ENCODE data around the gene NTM.

The NTM gene

GRCh38 chr11:131895865-131896264 is 525.5 kb downstream of the NTM start:
- H3K27ac ChIP-seq (ENCODE audit: low read depth, low read length) = no peak overlapping the region
- H3K27me3 ChIP-seq (ENCODE audit: control insufficient read depth in 1 of 2, insufficient read depth in 2 of 2, low read length in 2 of 2) = no peaks in the 10 kb centered on the region
- peaks cover under 1% of the 10 kb centered on the region for H3K4me1 ChIP-seq (ENCODE audit: insufficient read depth, low read length)
- H3K9ac ChIP-seq (ENCODE audit: low read length) = no peak overlapping the region
- H3K9me3 ChIP-seq (ENCODE audit: low read length) = no peaks in the 10 kb centered on the region
- H3K4me3 ChIP-seq (ENCODE audit: low read depth in 1 of 2, low read length in 2 of 2) = no peak overlapping the region
- no peaks in the 10 kb centered on the region for H3K36me3 ChIP-seq (ENCODE audit: insufficient read depth, low read length)

DNA sequence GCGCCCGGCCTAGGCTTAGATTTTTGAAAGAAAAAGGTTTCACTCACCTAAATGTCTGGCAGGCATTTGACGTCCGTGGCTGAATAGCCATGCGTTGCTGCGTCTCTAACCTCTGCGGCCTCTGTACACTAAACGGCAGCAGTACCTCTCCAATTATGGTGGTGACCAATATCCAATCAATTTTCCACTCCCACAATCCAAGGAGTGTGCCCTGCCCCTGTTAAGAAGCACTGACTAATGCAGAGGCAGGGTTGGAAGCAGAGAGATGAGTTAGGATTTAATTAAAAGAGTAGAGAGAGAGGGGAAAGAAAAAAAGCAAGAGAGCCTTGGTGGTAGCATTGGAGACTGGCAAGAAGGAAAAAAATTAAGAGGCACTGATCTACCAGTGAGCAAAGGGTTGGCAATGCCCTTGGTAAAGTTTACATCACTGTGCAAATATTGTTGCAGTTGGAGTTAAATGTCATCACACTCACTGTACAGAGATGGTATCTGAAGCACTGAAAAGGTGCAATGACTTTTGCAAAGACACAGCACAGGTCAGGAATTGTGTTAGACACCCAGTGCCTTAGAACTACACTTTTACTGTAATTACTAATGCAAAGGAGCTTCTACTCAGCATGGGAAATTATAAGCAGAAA is 526.7 kb downstream of the NTM start:
- no peaks in the 10 kb centered on the region for H3K9me3 ChIP-seq (ENCODE audit: low read length)
- H3K27me3 ChIP-seq (ENCODE audit: control insufficient read depth in 1 of 2, insufficient read depth in 2 of 2, low read length in 2 of 2) = no peaks in the 10 kb centered on the region
- H3K4me3 ChIP-seq (ENCODE audit: low read depth in 1 of 2, low read length in 2 of 2) = no peak overlapping the region
- H3K9ac ChIP-seq (ENCODE audit: low read length) = no peak overlapping the region
- H3K27ac ChIP-seq (ENCODE audit: low read depth, low read length) = no peak overlapping the region
- H3K36me3 ChIP-seq (ENCODE audit: insufficient read depth, low read length) = no peaks in the 10 kb centered on the region
- H3K4me1 ChIP-seq (ENCODE audit: insufficient read depth, low read length) = no peaks in the 10 kb centered on the region

- Histone ChIP-seq H3K9ac (ENCODE audit: low read length) (no peak overlapping the region), H3K4me3 (ENCODE audit: low read depth in 1 of 2, low read length in 2 of 2) (no peak overlapping the region), H3K27me3 (ENCODE audit: control insufficient read depth in 1 of 2, insufficient read depth in 2 of 2, low read length in 2 of 2) (no peaks in the 10 kb centered on the region), H3K4me1 (ENCODE audit: insufficient read depth, low read length) (no peaks in the 10 kb centered on the region), H3K36me3 (ENCODE audit: insufficient read depth, low read length) (no peaks in the 10 kb centered on the region), H3K27ac (ENCODE audit: low read depth, low read length) (no peak overlapping the region), H3K9me3 (ENCODE audit: low read length) (no peaks in the 10 kb centered on the region)
These were observed 527.5 kb downstream of the NTM start for GRCh38 chr11:131897956-131898355.

DNA sequence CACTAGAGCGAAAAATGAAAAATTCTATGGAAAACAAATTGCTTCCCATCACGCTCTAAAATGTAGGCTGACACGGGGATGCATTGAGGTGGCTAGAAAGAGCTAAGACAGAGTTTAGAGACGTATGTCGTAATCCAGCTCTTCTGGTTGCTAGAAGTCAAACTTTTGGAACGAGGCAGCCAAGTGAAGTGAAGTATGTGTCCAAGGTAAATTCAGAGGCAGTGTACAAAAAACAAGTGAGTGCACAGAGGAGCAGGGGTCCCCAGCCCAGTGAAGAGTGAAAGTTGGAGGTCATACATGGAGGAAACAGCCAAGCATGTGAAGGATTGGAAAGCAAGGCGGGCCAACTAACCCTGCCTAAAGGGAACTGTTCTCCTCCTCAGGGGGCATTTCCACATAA is 528.5 kb downstream of the NTM start:
- Histone ChIP-seq H3K4me1 (ENCODE audit: insufficient read depth, low read length) (no peaks in the 10 kb centered on the region), H3K27ac (ENCODE audit: low read depth, low read length) (no peak overlapping the region), H3K27me3 (ENCODE audit: control insufficient read depth in 1 of 2, insufficient read depth in 2 of 2, low read length in 2 of 2) (no peaks in the 10 kb centered on the region), H3K9me3 (ENCODE audit: low read length) (no peaks in the 10 kb centered on the region), H3K36me3 (ENCODE audit: insufficient read depth, low read length) (no peaks in the 10 kb centered on the region), H3K4me3 (ENCODE audit: low read depth in 1 of 2, low read length in 2 of 2) (no peak overlapping the region), H3K9ac (ENCODE audit: low read length) (no peak overlapping the region)

DNA sequence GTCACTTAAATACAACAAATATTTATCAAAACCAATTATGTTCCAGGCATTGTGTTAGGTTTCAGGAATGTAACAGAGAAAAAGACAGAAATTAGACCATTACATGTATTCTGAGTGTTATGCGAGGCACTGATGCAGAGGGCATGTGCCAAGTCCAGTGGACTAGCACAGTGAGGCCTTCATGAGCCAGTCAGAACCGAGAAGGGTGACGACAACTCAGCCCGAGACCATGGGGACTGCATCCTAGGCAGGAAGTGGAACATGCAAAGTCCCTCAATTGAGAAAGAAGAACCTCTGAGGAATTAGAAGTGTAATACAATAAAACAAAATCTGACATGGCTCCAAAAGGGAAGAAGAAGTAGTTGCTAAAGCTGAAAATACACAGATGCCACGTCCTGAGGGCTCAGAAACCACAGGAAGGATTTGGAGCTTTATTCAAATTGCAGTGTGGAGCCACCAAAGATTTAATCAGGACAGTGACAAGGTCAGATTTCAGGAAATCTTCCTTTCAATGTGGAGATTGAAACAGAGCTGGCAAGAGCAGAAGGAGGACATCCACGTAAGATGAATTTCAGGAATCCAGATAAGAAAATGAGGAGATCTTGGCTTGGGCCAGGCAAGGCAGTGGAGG is 529.6 kb downstream of the NTM start:
- no peak overlapping the region for H3K9ac ChIP-seq (ENCODE audit: low read length)
- H3K4me1 ChIP-seq (ENCODE audit: insufficient read depth, low read length) = no peaks in the 10 kb centered on the region
- H3K27me3 ChIP-seq (ENCODE audit: control insufficient read depth in 1 of 2, insufficient read depth in 2 of 2, low read length in 2 of 2) = no peaks in the 10 kb centered on the region
- H3K4me3 ChIP-seq (ENCODE audit: low read depth in 1 of 2, low read length in 2 of 2) = no peak overlapping the region
- H3K27ac ChIP-seq (ENCODE audit: low read depth, low read length) = no peak overlapping the region
- H3K9me3 ChIP-seq (ENCODE audit: low read length) = no peaks in the 10 kb centered on the region
- H3K36me3 ChIP-seq (ENCODE audit: insufficient read depth, low read length) = no peaks in the 10 kb centered on the region

- no peak overlapping the region for H3K9ac ChIP-seq (ENCODE audit: low read length)
- no peaks in the 10 kb centered on the region for H3K9me3 ChIP-seq (ENCODE audit: low read length)
These were observed 532.0 kb downstream of the NTM start for GRCh38 chr11:131902421-131902820.

GRCh38 chr11:131903074-131903473 is 532.7 kb downstream of the NTM start:
- H3K9ac ChIP-seq (ENCODE audit: low read length) = no peak overlapping the region
- H3K4me3 ChIP-seq (ENCODE audit: low read depth in 1 of 2, low read length in 2 of 2) = no peak overlapping the region
- H3K4me1 ChIP-seq (ENCODE audit: insufficient read depth, low read length) = no peaks in the 10 kb centered on the region
- H3K9me3 ChIP-seq (ENCODE audit: low read length) = no peaks in the 10 kb centered on the region
- no peaks in the 10 kb centered on the region for H3K36me3 ChIP-seq (ENCODE audit: insufficient read depth, low read length)
- no peak overlapping the region for H3K27ac ChIP-seq (ENCODE audit: low read depth, low read length)
- H3K27me3 ChIP-seq (ENCODE audit: control insufficient read depth in 1 of 2, insufficient read depth in 2 of 2, low read length in 2 of 2) = no peaks in the 10 kb centered on the region

More at GRCh38 chr11:131902421-131902820, 532.0 kb downstream of the NTM start:
- Histone ChIP-seq H3K36me3 (ENCODE audit: insufficient read depth, low read length) (no peaks in the 10 kb centered on the region), H3K27ac (ENCODE audit: low read depth, low read length) (no peak overlapping the region), H3K27me3 (ENCODE audit: control insufficient read depth in 1 of 2, insufficient read depth in 2 of 2, low read length in 2 of 2) (no peaks in the 10 kb centered on the region), H3K4me1 (ENCODE audit: insufficient read depth, low read length) (no peaks in the 10 kb centered on the region), H3K4me3 (ENCODE audit: low read depth in 1 of 2, low read length in 2 of 2) (no peak overlapping the region)

DNA sequence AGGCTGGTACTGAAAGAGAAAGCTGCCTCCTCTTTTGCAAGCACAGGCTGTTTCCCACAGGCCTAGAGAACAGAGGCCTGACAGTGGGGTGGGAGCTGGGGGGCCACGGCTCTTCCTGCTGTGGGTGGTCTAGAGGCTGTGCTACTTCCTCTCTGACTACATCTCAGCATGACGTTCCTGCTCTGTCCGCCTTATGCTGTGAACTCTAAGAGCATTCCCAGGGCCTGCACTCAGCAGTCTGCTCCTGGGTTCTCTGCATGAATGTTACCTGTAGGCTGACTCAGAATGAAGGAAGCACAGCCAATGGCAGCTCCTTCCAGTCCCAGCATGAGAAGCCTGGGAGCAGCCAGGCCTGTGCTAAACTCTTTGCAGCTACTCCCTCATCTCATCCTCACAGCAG is 534.3 kb downstream of the NTM start:
- Histone ChIP-seq H3K9me3 (ENCODE audit: low read length) (no peaks in the 10 kb centered on the region), H3K36me3 (ENCODE audit: insufficient read depth, low read length) (no peaks in the 10 kb centered on the region), H3K9ac (ENCODE audit: low read length) (no peak overlapping the region), H3K4me1 (ENCODE audit: insufficient read depth, low read length) (no peaks in the 10 kb centered on the region), H3K4me3 (ENCODE audit: low read depth in 1 of 2, low read length in 2 of 2) (no peak overlapping the region), H3K27me3 (ENCODE audit: control insufficient read depth in 1 of 2, insufficient read depth in 2 of 2, low read length in 2 of 2) (no peaks in the 10 kb centered on the region), H3K27ac (ENCODE audit: low read depth, low read length) (no peak overlapping the region)

GRCh38 chr11:131906963-131907362 is 536.5 kb downstream of the NTM start:
- Histone ChIP-seq H3K9ac (ENCODE audit: low read length) (no peak overlapping the region), H3K36me3 (ENCODE audit: insufficient read depth, low read length) (no peaks in the 10 kb centered on the region), H3K27me3 (ENCODE audit: control insufficient read depth in 1 of 2, insufficient read depth in 2 of 2, low read length in 2 of 2) (no peaks in the 10 kb centered on the region), H3K4me3 (ENCODE audit: low read depth in 1 of 2, low read length in 2 of 2) (no peak overlapping the region), H3K27ac (ENCODE audit: low read depth, low read length) (no peak overlapping the region), H3K9me3 (ENCODE audit: low read length) (no peaks in the 10 kb centered on the region), H3K4me1 (ENCODE audit: insufficient read depth, low read length) (no peaks in the 10 kb centered on the region)

GRCh38 chr11:131907371-131907770 is 537.0 kb downstream of the NTM start:
- no peak overlapping the region for H3K9ac ChIP-seq (ENCODE audit: low read length)
- no peak overlapping the region for H3K27ac ChIP-seq (ENCODE audit: low read depth, low read length)
- no peak overlapping the region for H3K4me3 ChIP-seq (ENCODE audit: low read depth in 1 of 2, low read length in 2 of 2)
- no peaks in the 10 kb centered on the region for H3K4me1 ChIP-seq (ENCODE audit: insufficient read depth, low read length)
- H3K27me3 ChIP-seq (ENCODE audit: control insufficient read depth in 1 of 2, insufficient read depth in 2 of 2, low read length in 2 of 2) = no peaks in the 10 kb centered on the region
- H3K9me3 ChIP-seq (ENCODE audit: low read length) = no peaks in the 10 kb centered on the region
- no peaks in the 10 kb centered on the region for H3K36me3 ChIP-seq (ENCODE audit: insufficient read depth, low read length)

- Histone ChIP-seq H3K4me1 (ENCODE audit: insufficient read depth, low read length) (no peaks in the 10 kb centered on the region), H3K9me3 (ENCODE audit: low read length) (no peaks in the 10 kb centered on the region), H3K27me3 (ENCODE audit: control insufficient read depth in 1 of 2, insufficient read depth in 2 of 2, low read length in 2 of 2) (no peaks in the 10 kb centered on the region), H3K9ac (ENCODE audit: low read length) (no peak overlapping the region), H3K4me3 (ENCODE audit: low read depth in 1 of 2, low read length in 2 of 2) (no peak overlapping the region), H3K36me3 (ENCODE audit: insufficient read depth, low read length) (no peaks in the 10 kb centered on the region), H3K27ac (ENCODE audit: low read depth, low read length) (no peak overlapping the region)
These were observed 537.9 kb downstream of the NTM start for GRCh38 chr11:131908316-131908715.
